ENCODE measurements around the gene EEF1A2.

Gene EEF1A2

GRCh38 chr20:63495741-63496595, 2.9 kb downstream of the EEF1A2 start:
- H3K4me1 ChIP-seq (ENCODE audit: control insufficient read depth in 1 of 2, insufficient read depth in 1 of 2, low read depth in 1 of 2, low read length in 1 of 2), result peaks cover 4 to 9% of the 10 kb centered on the region in 2 experiments
- no peaks in the 10 kb centered on the region for H3K36me3 ChIP-seq
- H3K4me3 ChIP-seq (ENCODE audit: low read depth in 1 of 2, low read length in 1 of 2), result peak overlapping the region; percentile 32 to 42
- TF ChIP-seq CTCF (IDR thresholded peaks at IDR 0.05), result peak; percentile 83
- H3K27me3 ChIP-seq, result peaks cover 81% of the 10 kb centered on the region
- H3K27ac ChIP-seq, result no peak overlapping the region
- no peaks in the 10 kb centered on the region for H3K9me3 ChIP-seq

GRCh38 chr20:63495167-63495720, 3.6 kb downstream of the EEF1A2 start:
- no peaks in the 10 kb centered on the region for H3K9me3 ChIP-seq
- peaks cover 4 to 9% of the 10 kb centered on the region in 2 experiments for H3K4me1 ChIP-seq (ENCODE audit: control insufficient read depth in 1 of 2, insufficient read depth in 1 of 2, low read depth in 1 of 2, low read length in 1 of 2)
- H3K27me3 ChIP-seq, result peaks cover 81% of the 10 kb centered on the region
- no peak overlapping the region for H3K27ac ChIP-seq
- no peak overlapping the region for H3K4me3 ChIP-seq (ENCODE audit: low read depth in 1 of 2, low read length in 1 of 2)
- no peak for TF ChIP-seq CTCF (IDR thresholded peaks at IDR 0.05)
- H3K36me3 ChIP-seq, result no peaks in the 10 kb centered on the region

- Histone ChIP-seq H3K9me3 (no peaks in the 10 kb centered on the region), H3K27ac (no peak overlapping the region), H3K36me3 (no peaks in the 10 kb centered on the region), H3K27me3 (peaks cover 81% of the 10 kb centered on the region), H3K4me3 (ENCODE audit: low read depth in 1 of 2, low read length in 1 of 2) (no peak overlapping the region), H3K4me1 (ENCODE audit: control insufficient read depth in 1 of 2, insufficient read depth in 1 of 2, low read depth in 1 of 2, low read length in 1 of 2) (peaks cover 4 to 9% of the 10 kb centered on the region in 2 experiments)
- no peak for TF ChIP-seq CTCF (IDR thresholded peaks at IDR 0.05)
These were observed 4.3 kb downstream of the EEF1A2 start for GRCh38 chr20:63494420-63495166.

- Histone ChIP-seq H3K36me3 (no peaks in the 10 kb centered on the region), H3K4me1 (ENCODE audit: control insufficient read depth in 1 of 2, insufficient read depth in 1 of 2, low read depth in 1 of 2, low read length in 1 of 2) (peaks cover 4 to 9% of the 10 kb centered on the region in 2 experiments), H3K27me3 (peaks cover 81% of the 10 kb centered on the region), H3K4me3 (ENCODE audit: low read depth in 1 of 2, low read length in 1 of 2) (no peak overlapping the region), H3K27ac (no peak overlapping the region), H3K9me3 (no peaks in the 10 kb centered on the region)
- TF ChIP-seq CTCF (IDR thresholded peaks at IDR 0.05), result no peak
These were observed 4.8 kb downstream of the EEF1A2 start for GRCh38 chr20:63494084-63494419.

- Histone ChIP-seq H3K36me3 (no peaks in the 10 kb centered on the region), H3K27me3 (peaks cover 81% of the 10 kb centered on the region)
These were observed 5.3 kb downstream of the EEF1A2 start for GRCh38 chr20:63493563-63494020.

More at GRCh38 chr20:63493563-63494020, 5.3 kb downstream of the EEF1A2 start:
- TF ChIP-seq CTCF (IDR thresholded peaks at IDR 0.05), result no peak
- Histone ChIP-seq H3K4me3 (ENCODE audit: low read depth in 1 of 2, low read length in 1 of 2) (no peak overlapping the region), H3K9me3 (no peaks in the 10 kb centered on the region), H3K27ac (no peak overlapping the region), H3K4me1 (ENCODE audit: control insufficient read depth in 1 of 2, insufficient read depth in 1 of 2, low read depth in 1 of 2, low read length in 1 of 2) (peaks cover 4 to 7% of the 10 kb centered on the region in 2 experiments)
